ENCODE measurements around the gene PIGN.

Gene PIGN

GRCh38 chr18:62198259-62198658 is 11.4 kb upstream of the PIGN start:
- H3K36me3 ChIP-seq (ENCODE audit: control insufficient read depth in 4 of 4, insufficient read depth in 4 of 4, low read length in 3 of 4) = no peaks in the 10 kb centered on the region
- H3K9me3 ChIP-seq (ENCODE audit: control extremely low read depth in 1 of 5, control insufficient read depth in 4 of 5, insufficient read depth in 2 of 5, low read depth in 1 of 5, low read length in 4 of 5) = no peaks in the 10 kb centered on the region
- WGBS (ENCODE audit: insufficient coverage) = 100% methylated on average over 1 of the region's 2 CpGs
- H3K27me3 ChIP-seq (replicated peaks in 2 of 5; ENCODE audit: control insufficient read depth in 4 of 5, insufficient read depth in 5 of 5, low read length in 4 of 5) = no peaks in the 10 kb centered on the region
- peaks cover 0 to 3% (median 1%) of the 10 kb centered on the region in 4 experiments for H3K4me1 ChIP-seq (ENCODE audit: control extremely low read depth in 1 of 4, control insufficient read depth in 4 of 4, insufficient read depth in 4 of 4, low read length in 3 of 4)
- no peak overlapping the region for H3K27ac ChIP-seq (ENCODE audit: insufficient read depth in 1 of 2, low read depth in 1 of 2, low read length in 2 of 2, poor library complexity in 1 of 2, severe bottlenecking in 2 of 2)
- H3K4me3 ChIP-seq (ENCODE audit: control insufficient read depth in 1 of 7, extremely low read depth in 1 of 7, insufficient read depth in 4 of 7, low read depth in 2 of 7, low read length in 6 of 7) = no peak overlapping the region
- DNase-seq = no peak
- CTCF ChIA-PET = interaction anchor here (0.7 to 2.3 kb wide), 3 partner anchors 11 to 388 kb away, joined by 3 to 11 read pairs (median 3); partner anchors contain the start of genes PIGN and RELCH
- POLR2A ChIA-PET = no interaction called here

GRCh38 chr18:62196980-62197379 is 10.1 kb upstream of the PIGN start:
- POLR2A ChIA-PET = no interaction called here
- CTCF ChIA-PET = interaction anchor here (0.8 to 2.3 kb wide), 3 partner anchors 10 to 58 kb away, joined by 3 to 11 read pairs (median 3); partner anchors contain the start of genes PIGN and RELCH
- Histone ChIP-seq H3K27me3 (replicated peaks in 2 of 5; ENCODE audit: control insufficient read depth in 4 of 5, insufficient read depth in 5 of 5, low read length in 4 of 5) (no peaks in the 10 kb centered on the region), H3K27ac (ENCODE audit: insufficient read depth in 1 of 2, low read depth in 1 of 2, low read length in 2 of 2, poor library complexity in 1 of 2, severe bottlenecking in 2 of 2) (no peak overlapping the region), H3K4me3 (ENCODE audit: control insufficient read depth in 1 of 7, extremely low read depth in 1 of 7, insufficient read depth in 4 of 7, low read depth in 2 of 7, low read length in 6 of 7) (no peak overlapping the region), H3K4me1 (ENCODE audit: control extremely low read depth in 1 of 4, control insufficient read depth in 4 of 4, insufficient read depth in 4 of 4, low read length in 3 of 4) (peaks cover 0 to 6% (median 2%) of the 10 kb centered on the region in 4 experiments), H3K9me3 (ENCODE audit: control extremely low read depth in 1 of 5, control insufficient read depth in 4 of 5, insufficient read depth in 2 of 5, low read depth in 1 of 5, low read length in 4 of 5) (no peaks in the 10 kb centered on the region), H3K36me3 (ENCODE audit: control insufficient read depth in 4 of 4, insufficient read depth in 4 of 4, low read length in 3 of 4) (peaks cover 0 to 3% (median 0%) of the 10 kb centered on the region in 4 experiments)
- no peak for DNase-seq

- Histone ChIP-seq H3K27me3 (replicated peaks in 2 of 5; ENCODE audit: control insufficient read depth in 4 of 5, insufficient read depth in 5 of 5, low read length in 4 of 5) (no peaks in the 10 kb centered on the region), H3K4me1 (ENCODE audit: control extremely low read depth in 1 of 4, control insufficient read depth in 4 of 4, insufficient read depth in 4 of 4, low read length in 3 of 4) (peaks cover 0 to 7% (median 3%) of the 10 kb centered on the region in 4 experiments), H3K36me3 (ENCODE audit: control insufficient read depth in 4 of 4, insufficient read depth in 4 of 4, low read length in 3 of 4) (peaks cover 0 to 7% (median 0%) of the 10 kb centered on the region in 4 experiments), H3K9me3 (ENCODE audit: control extremely low read depth in 1 of 5, control insufficient read depth in 4 of 5, insufficient read depth in 2 of 5, low read depth in 1 of 5, low read length in 4 of 5) (no peaks in the 10 kb centered on the region), H3K27ac (ENCODE audit: insufficient read depth in 1 of 2, low read depth in 1 of 2, low read length in 2 of 2, poor library complexity in 1 of 2, severe bottlenecking in 2 of 2) (no peak overlapping the region), H3K4me3 (ENCODE audit: control insufficient read depth in 1 of 7, extremely low read depth in 1 of 7, insufficient read depth in 4 of 7, low read depth in 2 of 7, low read length in 6 of 7) (no peak overlapping the region)
- 98% methylated on average over 4 of the region's 7 CpGs for WGBS (ENCODE audit: insufficient coverage)
- no peak for DNase-seq
- ChIA-PET CTCF (no interaction called here), POLR2A (no interaction called here)
These were observed 9.2 kb upstream of the PIGN start for GRCh38 chr18:62196079-62196478.

- ChIA-PET CTCF (interaction anchor here (3.0 kb wide), 1 partner anchor 11 kb away, joined by 9 read pairs; no protein-coding TSS in a partner anchor), POLR2A (no interaction called here)
- 60% methylated on average over 1 of the region's 2 CpGs for whole genome bisulfite sequencing (ENCODE audit: insufficient coverage)
- Histone ChIP-seq H3K36me3 (ENCODE audit: control insufficient read depth in 4 of 4, insufficient read depth in 4 of 4, low read length in 3 of 4) (peaks cover 0 to 10% (median 0%) of the 10 kb centered on the region in 4 experiments), H3K27ac (ENCODE audit: insufficient read depth in 1 of 2, low read depth in 1 of 2, low read length in 2 of 2, poor library complexity in 1 of 2, severe bottlenecking in 2 of 2) (peak overlapping the region in 1 of 2 experiments; percentile 90), H3K4me3 (ENCODE audit: control insufficient read depth in 1 of 7, extremely low read depth in 1 of 7, insufficient read depth in 4 of 7, low read depth in 2 of 7, low read length in 6 of 7) (peak overlapping the region in 6 of 7 experiments; percentile 78 to 100 (median 96)), H3K27me3 (replicated peaks in 2 of 5; ENCODE audit: control insufficient read depth in 4 of 5, insufficient read depth in 5 of 5, low read length in 4 of 5) (no peaks in the 10 kb centered on the region), H3K4me1 (ENCODE audit: control extremely low read depth in 1 of 4, control insufficient read depth in 4 of 4, insufficient read depth in 4 of 4, low read length in 3 of 4) (peaks cover 14 to 46% (median 26%) of the 10 kb centered on the region in 4 experiments), H3K9me3 (ENCODE audit: control extremely low read depth in 1 of 5, control insufficient read depth in 4 of 5, insufficient read depth in 2 of 5, low read depth in 1 of 5, low read length in 4 of 5) (no peaks in the 10 kb centered on the region)
- DNase-seq = no peak
These were observed 2.4 kb upstream of the PIGN start for GRCh38 chr18:62189208-62189607.

- Histone ChIP-seq H3K4me1 (ENCODE audit: control extremely low read depth in 1 of 4, control insufficient read depth in 4 of 4, insufficient read depth in 4 of 4, low read length in 3 of 4) (peaks cover 13 to 46% (median 26%) of the 10 kb centered on the region in 4 experiments), H3K27me3 (replicated peaks in 2 of 5; ENCODE audit: control insufficient read depth in 4 of 5, insufficient read depth in 5 of 5, low read length in 4 of 5) (no peaks in the 10 kb centered on the region), H3K36me3 (ENCODE audit: control insufficient read depth in 4 of 4, insufficient read depth in 4 of 4, low read length in 3 of 4) (peaks cover 0 to 10% (median 0%) of the 10 kb centered on the region in 4 experiments), H3K27ac (ENCODE audit: insufficient read depth in 1 of 2, low read depth in 1 of 2, low read length in 2 of 2, poor library complexity in 1 of 2, severe bottlenecking in 2 of 2) (peak overlapping the region; percentile 77 to 90), H3K9me3 (ENCODE audit: control extremely low read depth in 1 of 5, control insufficient read depth in 4 of 5, insufficient read depth in 2 of 5, low read depth in 1 of 5, low read length in 4 of 5) (no peaks in the 10 kb centered on the region), H3K4me3 (ENCODE audit: control insufficient read depth in 1 of 7, extremely low read depth in 1 of 7, insufficient read depth in 4 of 7, low read depth in 2 of 7, low read length in 6 of 7) (peak overlapping the region; percentile 78 to 100 (median 97))
- POLR2A ChIA-PET = interaction anchor here (1.1 to 1.9 kb wide), 2 partner anchors 15 to 61 kb away, joined by 3 to 6 read pairs; no protein-coding TSS in a partner anchor
- CTCF ChIA-PET = interaction anchor here (0.9 to 9.5 kb wide), 8 partner anchors 10 to 396 kb away, joined by 3 to 132 read pairs (median 4); no protein-coding TSS in a partner anchor
- under 1% methylated on average over 46 of the region's 54 CpGs for WGBS (ENCODE audit: insufficient coverage)
- DNase-seq = peak; percentile 51 to 79 (median 72)
These were observed 971 bp upstream of the PIGN start for GRCh38 chr18:62187543-62188510.

GRCh38 chr18:62186499-62186773 is 420 bp downstream of the PIGN start:
- Histone ChIP-seq H3K27ac (ENCODE audit: insufficient read depth in 1 of 2, low read depth in 1 of 2, low read length in 2 of 2, poor library complexity in 1 of 2, severe bottlenecking in 2 of 2) (peak overlapping the region; percentile 72 to 87), H3K36me3 (ENCODE audit: control insufficient read depth in 4 of 4, insufficient read depth in 4 of 4, low read length in 3 of 4) (peaks cover 0 to 4% (median 0%) of the 10 kb centered on the region in 4 experiments), H3K4me1 (ENCODE audit: control extremely low read depth in 1 of 4, control insufficient read depth in 4 of 4, insufficient read depth in 4 of 4, low read length in 3 of 4) (peaks cover 13 to 46% (median 26%) of the 10 kb centered on the region in 4 experiments), H3K4me3 (ENCODE audit: control insufficient read depth in 1 of 7, extremely low read depth in 1 of 7, insufficient read depth in 4 of 7, low read depth in 2 of 7, low read length in 6 of 7) (peak overlapping the region; percentile 84 to 99 (median 95)), H3K27me3 (replicated peaks in 2 of 5; ENCODE audit: control insufficient read depth in 4 of 5, insufficient read depth in 5 of 5, low read length in 4 of 5) (no peaks in the 10 kb centered on the region), H3K9me3 (ENCODE audit: control extremely low read depth in 1 of 5, control insufficient read depth in 4 of 5, insufficient read depth in 2 of 5, low read depth in 1 of 5, low read length in 4 of 5) (no peaks in the 10 kb centered on the region)
- WGBS (ENCODE audit: insufficient coverage) = 0% methylated on average over 10 of the region's 12 CpGs
- ChIA-PET POLR2A (interaction anchor here (1.1 to 1.9 kb wide), 2 partner anchors 16 to 62 kb away, joined by 3 to 6 read pairs; no protein-coding TSS in a partner anchor), CTCF (interaction anchor here (0.6 to 9.5 kb wide), 6 partner anchors 11 to 397 kb away, joined by 3 to 132 read pairs (median 6); no protein-coding TSS in a partner anchor)
- DNase-seq = no peak
